Mesendoderm (in vitro differentiated cells): ENCODE results near the gene HTR3E. TPM values are rescaled to one million over a fixed set of nuclear protein-coding genes. Genes with fewer than 3 reads are reported as not detected.

Source experiments
- DNase-seq: peaks from one replicate; pipeline ENCODE4 v3.0.0; 2013
- H2AK5ac ChIP-seq: 2 replicates; pipeline ENCODE4 v1.6.1; 2013; ENCODE audit warnings: low read length, inconsistent platforms
- H2BK120ac ChIP-seq: 2 replicates; pipeline ENCODE4 v1.6.1; 2013; ENCODE audit warnings: low read depth, mild to moderate bottlenecking, low read length, moderate library complexity, mixed read lengths
- H2BK15ac ChIP-seq: replicated peaks from 2 replicates; pipeline ENCODE4 v1.6.1; 2013; ENCODE audit warnings: low read depth, mild to moderate bottlenecking, moderate library complexity
- H2BK5ac ChIP-seq: 2 replicates; pipeline ENCODE4 v1.6.1; 2013; ENCODE audit warnings: low read length, inconsistent platforms
- H3K18ac ChIP-seq: 2 replicates; pipeline ENCODE4 v1.6.1; 2013; ENCODE audit warnings: mild to moderate bottlenecking, low read length, mixed read lengths
- H3K23ac ChIP-seq: one replicate; pipeline ENCODE4 v1.6.1; 2013; ENCODE audit warnings: low read length
- H3K27ac ChIP-seq: 2 replicates; pipeline ENCODE4 v1.5.1; 2013; ENCODE audit warnings: low read depth, mild to moderate bottlenecking, inconsistent platforms, low read length, moderate library complexity
- H3K27me3 ChIP-seq: 2 replicates; pipeline ENCODE4 v1.6.1; 2013; ENCODE audit warnings: low read length, control low read depth, mild to moderate bottlenecking, inconsistent platforms; ENCODE audit not compliant: insufficient read depth, poor library complexity
- H3K36me3 ChIP-seq: 2 replicates; pipeline ENCODE4 v1.6.1; 2013; ENCODE audit warnings: low read length, inconsistent platforms; ENCODE audit not compliant: control insufficient read depth, insufficient read depth
- H3K4ac ChIP-seq: one replicate; pipeline ENCODE4 v1.6.1; 2013; ENCODE audit warnings: low read depth, mild to moderate bottlenecking, low read length, moderate library complexity
- H3K4me1 ChIP-seq: 2 replicates; pipeline ENCODE4 v1.6.1; 2013; ENCODE audit warnings: low read depth, low read length, inconsistent platforms; ENCODE audit not compliant: control insufficient read depth
- H3K4me2 ChIP-seq: 2 replicates; pipeline ENCODE4 v1.6.1; 2013; ENCODE audit warnings: low read length
- H3K4me3 ChIP-seq: 2 replicates; pipeline ENCODE4 v1.5.1; 2013; ENCODE audit warnings: mild to moderate bottlenecking, low read length
- H3K56ac ChIP-seq: one replicate; pipeline ENCODE4 v1.6.1; 2013; ENCODE audit warnings: low read length
- H3K79me1 ChIP-seq: 2 replicates; pipeline ENCODE4 v1.6.1; 2013; ENCODE audit warnings: low read length, inconsistent platforms
- H3K79me2 ChIP-seq: 2 replicates; pipeline ENCODE4 v1.6.1; 2013; ENCODE audit warnings: mild to moderate bottlenecking, low read length; ENCODE audit not compliant: control insufficient read depth, insufficient read depth
- H3K9ac ChIP-seq: 2 replicates; pipeline ENCODE4 v1.6.1; 2013; ENCODE audit warnings: low read length, inconsistent platforms
- H4K5ac ChIP-seq: one replicate; pipeline ENCODE4 v1.6.1; 2013; ENCODE audit warnings: low read length
- H4K8ac ChIP-seq: one replicate; pipeline ENCODE4 v1.6.1; 2013; ENCODE audit warnings: low read depth, mild to moderate bottlenecking, control low read depth, low read length, moderate library complexity
- WGBS: extraction: QIAGEN DNeasy Blood & Tissue Kit; methylation state at CpG from one replicate; pipeline ENCODE4 v1.1.7; 2013; ENCODE audit warnings: low lambda C conversion rate, missing lambda C conversion rate; ENCODE audit not compliant: insufficient coverage; ENCODE audit errors: extremely low coverage; 5-methylcytosine and 5-hydroxymethylcytosine counted together
- polyA plus RNA-seq, 2 experiments: library from polyadenylated mRNA; stranded (reverse); fragments of 200-250 nt; gene quantifications; one replicate each; pipeline ENCODE4 v1.2.3, GENCODE V29; 2013

HTR3E gene
- polyA plus RNA-seq (2013, experiment 1 of 2): not detected
- 0.03 TPM for polyA plus RNA-seq (2013, experiment 2 of 2)

DNA sequence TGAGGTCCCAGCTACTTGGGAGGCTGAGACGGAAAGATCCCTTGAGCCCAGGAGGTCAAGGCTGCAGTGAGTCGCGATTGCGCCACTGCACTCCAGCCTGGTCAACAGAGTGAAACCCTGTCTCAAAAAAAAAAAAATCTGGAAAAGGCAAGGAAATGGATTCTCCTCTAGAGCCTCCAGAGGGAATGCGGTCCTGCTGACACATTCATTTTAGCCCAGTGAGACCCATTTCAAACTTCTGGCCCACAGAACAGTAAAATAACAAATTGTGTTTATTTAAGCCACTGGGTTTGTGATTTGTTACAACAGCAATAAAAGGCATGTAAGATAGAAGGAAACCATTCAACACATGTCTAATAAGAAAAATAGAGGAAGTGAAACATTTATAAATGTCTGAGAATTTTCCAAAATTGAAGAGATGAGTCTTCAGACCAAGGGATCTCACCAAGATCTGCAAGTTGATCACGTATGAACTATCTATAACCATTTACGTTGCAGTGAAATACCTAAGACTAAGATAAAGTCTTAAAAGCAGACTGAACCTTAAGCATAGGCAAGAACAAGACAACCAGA, at the start of gene HTR3E:
TSS of gene HTR3E (plus strand) at position 254 of the 573 bp plus-strand sequence. CDS start 466 bp downstream, outside the sequence.
- WGBS: no CpG with 5 or more reads among the region's 7 CpGs
- DNase-seq: no peak
- Histone ChIP-seq H3K27ac (no peak within 1 kb of the TSS), H3K4me3 (no peak within 1 kb of the TSS), H3K4me2 (no peak within 1 kb of the TSS), H4K5ac (no peak within 1 kb of the TSS), H3K23ac (no peak within 1 kb of the TSS), H2BK15ac (no peak within 1 kb of the TSS), H3K36me3 (no peaks in the 10 kb centered on the region), H2BK120ac (no peak within 1 kb of the TSS), H3K27me3 (no peaks in the 10 kb centered on the region), H3K4me1 (no peaks in the 10 kb centered on the region), H3K4ac (no peak within 1 kb of the TSS), H3K18ac (no peak within 1 kb of the TSS), H3K79me2 (no peaks in the 10 kb centered on the region), H4K8ac (no peak within 1 kb of the TSS), H2AK5ac (no peak within 1 kb of the TSS), H3K56ac (no peak within 1 kb of the TSS), H2BK5ac (no peak within 1 kb of the TSS), H3K9ac (no peak within 1 kb of the TSS), H3K79me1 (no peaks in the 10 kb centered on the region)

GRCh38 chr3:184050217-184050847, 46.5 kb upstream of the HTR3E start:
- WGBS: no CpG with 5 or more reads among the region's 7 CpGs
- Histone ChIP-seq H3K4me2 (no peak overlapping the region), H3K56ac (no peak overlapping the region), H3K4ac (no peak overlapping the region), H3K79me2 (no peaks in the 10 kb centered on the region), H3K23ac (no peak overlapping the region), H4K5ac (no peak overlapping the region), H3K4me1 (no peaks in the 10 kb centered on the region), H2BK120ac (no peak overlapping the region), H3K27ac (no peak overlapping the region), H4K8ac (no peak overlapping the region), H3K27me3 (no peaks in the 10 kb centered on the region), H3K18ac (no peak overlapping the region), H3K79me1 (no peaks in the 10 kb centered on the region), H3K4me3 (no peak overlapping the region), H2BK15ac (no peak overlapping the region), H3K36me3 (no peaks in the 10 kb centered on the region), H2AK5ac (no peak overlapping the region), H3K9ac (no peak overlapping the region), H2BK5ac (no peak overlapping the region)
- DNase-seq: no peak

DNA sequence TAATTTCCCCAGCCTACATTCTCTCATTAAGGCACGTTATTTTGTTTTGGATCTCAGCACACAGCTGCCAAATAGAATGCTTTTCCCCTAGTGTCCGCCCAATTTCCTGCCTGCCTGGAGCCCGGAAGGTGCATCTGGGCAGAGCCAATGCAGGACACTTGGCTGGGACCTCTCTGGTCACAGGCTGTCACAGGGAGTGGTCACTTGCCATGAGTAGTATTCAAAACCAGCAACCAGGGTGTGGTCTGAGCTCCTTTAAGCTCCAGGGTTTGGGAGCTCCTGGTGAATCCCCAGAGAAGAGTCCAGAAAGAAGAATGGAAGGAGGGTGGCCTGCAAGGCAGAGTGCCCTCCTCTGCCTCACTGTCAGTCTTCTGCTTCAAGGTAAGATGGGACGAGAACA, 44.1 kb upstream of the HTR3E start, which contains the start of gene HTR3C:
TSS of gene HTR3C (plus strand) at position 281 of the 400 bp plus-strand sequence. CDS start at position 315, 34 bp downstream.
- H2BK120ac ChIP-seq: no peak within 1 kb of the TSS

GRCh38 chr3:184058029-184058428, 38.8 kb upstream of the HTR3E start:
- Histone ChIP-seq H3K4me3 (no peak overlapping the region), H3K23ac (no peak overlapping the region), H2BK120ac (no peak overlapping the region), H3K79me1 (no peaks in the 10 kb centered on the region), H2AK5ac (no peak overlapping the region), H3K4ac (no peak overlapping the region), H3K4me2 (no peak overlapping the region), H2BK5ac (no peak overlapping the region), H3K9ac (no peak overlapping the region), H3K79me2 (no peaks in the 10 kb centered on the region), H4K5ac (no peak overlapping the region), H3K4me1 (no peaks in the 10 kb centered on the region), H3K36me3 (no peaks in the 10 kb centered on the region), H3K27ac (no peak overlapping the region), H2BK15ac (no peak overlapping the region), H3K18ac (no peak overlapping the region), H3K56ac (no peak overlapping the region), H4K8ac (no peak overlapping the region), H3K27me3 (no peaks in the 10 kb centered on the region)
- no CpG with 5 or more reads among the region's 9 CpGs for WGBS
- DNase-seq: no peak

More for the DNA sequence above, 44.1 kb upstream of the HTR3E start, which contains the start of gene HTR3C:
- Histone ChIP-seq H2BK5ac (no peak within 1 kb of the TSS), H3K79me1 (no peaks in the 10 kb centered on the region), H2BK15ac (no peak within 1 kb of the TSS), H3K79me2 (no peaks in the 10 kb centered on the region), H4K8ac (no peak within 1 kb of the TSS), H3K27ac (no peak within 1 kb of the TSS), H3K27me3 (no peaks in the 10 kb centered on the region), H3K4me1 (no peaks in the 10 kb centered on the region), H3K18ac (no peak within 1 kb of the TSS), H3K9ac (no peak within 1 kb of the TSS), H3K4me2 (no peak within 1 kb of the TSS), H3K56ac (no peak within 1 kb of the TSS), H2AK5ac (no peak within 1 kb of the TSS), H3K36me3 (no peaks in the 10 kb centered on the region), H4K5ac (no peak within 1 kb of the TSS), H3K4me3 (no peak within 1 kb of the TSS), H3K23ac (no peak within 1 kb of the TSS), H3K4ac (no peak within 1 kb of the TSS)
- DNase-seq: no peak
- no CpG with 5 or more reads among the region's 4 CpGs for WGBS

DNA sequence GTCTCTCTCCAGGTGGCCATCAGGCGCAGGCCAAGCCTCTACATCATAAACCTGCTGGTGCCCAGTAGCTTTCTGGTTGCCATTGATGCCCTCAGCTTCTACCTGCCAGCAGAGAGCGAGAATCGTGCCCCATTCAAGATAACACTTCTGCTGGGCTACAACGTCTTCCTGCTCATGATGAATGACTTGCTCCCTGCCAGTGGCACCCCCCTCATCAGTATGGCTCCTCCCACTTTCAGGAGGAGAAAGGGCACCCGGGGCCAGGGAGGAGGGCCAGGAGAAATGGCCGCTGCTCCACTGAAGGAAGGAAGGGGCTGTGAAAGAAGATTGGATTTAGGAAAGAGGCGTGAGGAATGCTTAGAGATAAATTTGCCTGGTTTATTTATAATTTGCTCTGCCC, 37.4 kb upstream of the HTR3E start:
- no peaks in the 10 kb centered on the region for H3K79me2 ChIP-seq
- H3K4me3 ChIP-seq: no peak overlapping the region
- no peak overlapping the region for H4K8ac ChIP-seq
- H3K4ac ChIP-seq: no peak overlapping the region
- no peak overlapping the region for H3K9ac ChIP-seq
- no peaks in the 10 kb centered on the region for H3K36me3 ChIP-seq
- no peak overlapping the region for H2BK120ac ChIP-seq
- no peak overlapping the region for H3K18ac ChIP-seq
- no peak overlapping the region for H3K23ac ChIP-seq
- no peak overlapping the region for H2BK5ac ChIP-seq
- H3K4me2 ChIP-seq: no peak overlapping the region
- no peak overlapping the region for H3K27ac ChIP-seq
- no peak overlapping the region for H4K5ac ChIP-seq
- no CpG with 5 or more reads among the region's 7 CpGs for WGBS
- H2AK5ac ChIP-seq: no peak overlapping the region
- no peak overlapping the region for H3K56ac ChIP-seq
- H2BK15ac ChIP-seq: no peak overlapping the region
- H3K79me1 ChIP-seq: no peaks in the 10 kb centered on the region
- no peaks in the 10 kb centered on the region for H3K27me3 ChIP-seq
- DNase-seq: no peak
- no peaks in the 10 kb centered on the region for H3K4me1 ChIP-seq

GRCh38 chr3:184062637-184063036, 34.2 kb upstream of the HTR3E start:
- no peak overlapping the region for H2AK5ac ChIP-seq
- H3K23ac ChIP-seq: no peak overlapping the region
- no peak overlapping the region for H2BK120ac ChIP-seq
- H3K56ac ChIP-seq: no peak overlapping the region
- H3K27ac ChIP-seq: no peak overlapping the region
- H3K4me1 ChIP-seq: no peaks in the 10 kb centered on the region
- H3K79me1 ChIP-seq: no peaks in the 10 kb centered on the region
- no peak overlapping the region for H2BK5ac ChIP-seq
- H4K8ac ChIP-seq: no peak overlapping the region
- H3K36me3 ChIP-seq: no peaks in the 10 kb centered on the region
- H3K27me3 ChIP-seq: no peaks in the 10 kb centered on the region
- no peak overlapping the region for H3K9ac ChIP-seq
- H3K4me3 ChIP-seq: no peak overlapping the region
- no peak overlapping the region for H3K4me2 ChIP-seq
- no peak overlapping the region for H4K5ac ChIP-seq
- H3K79me2 ChIP-seq: no peaks in the 10 kb centered on the region
- H2BK15ac ChIP-seq: no peak overlapping the region
- no peak for DNase-seq
- no peak overlapping the region for H3K18ac ChIP-seq
- no peak overlapping the region for H3K4ac ChIP-seq
